ENCODE measurements around the gene ZNF367.

GRCh38 chr9:96420468-96421219 lies 2.5 kb upstream of the ZNF367 start:
- no peak for TF ChIP-seq POLR2A (IDR thresholded peaks at IDR 0.05)
- TF ChIP-seq, protein P1, sequence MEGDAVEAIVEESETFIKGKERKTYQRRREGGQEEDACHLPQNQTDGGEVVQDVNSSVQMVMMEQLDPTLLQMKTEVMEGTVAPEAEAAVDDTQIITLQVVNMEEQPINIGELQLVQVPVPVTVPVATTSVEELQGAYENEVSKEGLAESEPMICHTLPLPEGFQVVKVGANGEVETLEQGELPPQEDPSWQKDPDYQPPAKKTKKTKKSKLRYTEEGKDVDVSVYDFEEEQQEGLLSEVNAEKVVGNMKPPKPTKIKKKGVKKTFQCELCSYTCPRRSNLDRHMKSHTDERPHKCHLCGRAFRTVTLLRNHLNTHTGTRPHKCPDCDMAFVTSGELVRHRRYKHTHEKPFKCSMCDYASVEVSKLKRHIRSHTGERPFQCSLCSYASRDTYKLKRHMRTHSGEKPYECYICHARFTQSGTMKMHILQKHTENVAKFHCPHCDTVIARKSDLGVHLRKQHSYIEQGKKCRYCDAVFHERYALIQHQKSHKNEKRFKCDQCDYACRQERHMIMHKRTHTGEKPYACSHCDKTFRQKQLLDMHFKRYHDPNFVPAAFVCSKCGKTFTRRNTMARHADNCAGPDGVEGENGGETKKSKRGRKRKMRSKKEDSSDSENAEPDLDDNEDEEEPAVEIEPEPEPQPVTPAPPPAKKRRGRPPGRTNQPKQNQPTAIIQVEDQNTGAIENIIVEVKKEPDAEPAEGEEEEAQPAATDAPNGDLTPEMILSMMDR (IDR thresholded peaks at IDR 0.05), result no peak

Data from uterus (tissue), 2 donors.